SK-N-SH treated with all-trans-retinoic acid at 6 μM for 48 hours (cell line): ENCODE results near the gene NR5A2.

ENCODE experiments used
- ARNTL ChIP-seq: fragments of 450-650 bp; formaldehyde crosslinking; IDR thresholded peaks from 2 replicates; pipeline ENCODE4 v1.5.0; 2020; ENCODE audit warnings: low read depth, mild to moderate bottlenecking, moderate library complexity, borderline replicate concordance
- BACH2 ChIP-seq: fragments of 250-450 bp; sonication (Bioruptor Pico); IDR thresholded peaks from 2 replicates; pipeline ENCODE4 v1.9.0; 2021; ENCODE audit warnings: mild to moderate bottlenecking, borderline replicate concordance
- CREB5 ChIP-seq: fragments of 250-450 bp; sonication (Bioruptor Pico); IDR thresholded peaks from 2 replicates; pipeline ENCODE4 v1.5.1; 2020; ENCODE audit warnings: low read depth, mild to moderate bottlenecking, moderate library complexity
- PATZ1 ChIP-seq: fragments of 250-450 bp; sonication (Bioruptor Pico); IDR thresholded peaks from 2 replicates; pipeline ENCODE4 v1.8.0; 2020; ENCODE audit warnings: mild to moderate bottlenecking, moderate library complexity, borderline replicate concordance
- RARB ChIP-seq: fragments of 250-450 bp; sonication (Bioruptor Pico); IDR thresholded peaks from 2 replicates; pipeline ENCODE4 v1.8.0; 2021; ENCODE audit warnings: mild to moderate bottlenecking, moderate library complexity
- ZNF565 ChIP-seq: fragments of 450-650 bp; formaldehyde crosslinking; conservative IDR thresholded peaks from 2 replicates; pipeline ENCODE4 v1.5.0; 2020; ENCODE audit warnings: low read depth, mild to moderate bottlenecking, moderate library complexity

GRCh38 chr1:199983531-199983930 is 44.0 kb upstream of the NR5A2 start:
- TF ChIP-seq RARB (CRISPR knock-in tag) = no peak
- TF ChIP-seq ZNF565 (CRISPR knock-in tag) = no peak
- no peak for TF ChIP-seq CREB5 (CRISPR knock-in tag)
- TF ChIP-seq BACH2 (CRISPR knock-in tag) = no peak
- no peak for TF ChIP-seq ARNTL (CRISPR knock-in tag)
- no peak for TF ChIP-seq PATZ1 (CRISPR knock-in tag)
